HCT116 (cell line): ENCODE results near the gene NYAP1.
"Not testable (repeated sequence)": the region's sequence is repeated elsewhere in the genome, so short reads cannot be mapped to it uniquely, and the experiment has no call there.

Experiments used
- ATF3 ChIP-seq: IDR thresholded peaks from 2 replicates; pipeline ENCODE4 v1.6.1; 2012
- CTCF ChIP-seq, 3 experiments: fragments of 200-600 bp in 1 of 3; sonication (generic) in 1 of 3; IDR thresholded peaks in 2 of 3; conservative IDR thresholded peaks in 1 of 3; 2 replicates each; pipeline ENCODE4 v1.5.1; 2012 to 2017; ENCODE audit warnings: low read depth in 2 of 3, low read length in 2 of 3, antibody characterized with exemption in 1 of 3, borderline replicate concordance in 1 of 3, control low read depth in 1 of 3, mild to moderate bottlenecking in 1 of 3, mixed read lengths in 1 of 3, mixed run types in 1 of 3, moderate library complexity in 1 of 3; ENCODE audit not compliant: insufficient read depth in 1 of 3
- EZH2 ChIP-seq: fragments of 200-600 bp; sonication (generic); IDR thresholded peaks from 2 replicates; pipeline ENCODE4 v1.6.1; 2017; ENCODE audit warnings: antibody characterized with exemption, mixed run types
- EZH2phosphoT487 ChIP-seq: fragments of 200-600 bp; IDR thresholded peaks from 2 replicates; pipeline ENCODE4 v1.6.1; 2018; ENCODE audit warnings: antibody characterized with exemption, borderline replicate concordance
- MAX ChIP-seq: IDR thresholded peaks from 2 replicates; pipeline ENCODE4 v1.6.1; 2012
- POLR2A ChIP-seq: IDR thresholded peaks from 2 replicates; pipeline ENCODE4 v1.7.0; 2011; ENCODE audit warnings: borderline replicate concordance; ENCODE audit not compliant: insufficient read depth, insufficient read length; ENCODE audit errors: extremely low read depth
- POLR2AphosphoS5 ChIP-seq: IDR thresholded peaks from 2 replicates; pipeline ENCODE4 v1.6.1; 2011; ENCODE audit warnings: mild to moderate bottlenecking, low read depth, low read length, moderate library complexity
- RAD21 ChIP-seq: IDR thresholded peaks from 2 replicates; pipeline ENCODE4 v1.6.1; 2012; ENCODE audit warnings: low read depth, mild to moderate bottlenecking
- REST ChIP-seq: IDR thresholded peaks from 2 replicates; pipeline ENCODE4 v1.6.1; 2012; ENCODE audit warnings: low read depth
- TCF7L2 ChIP-seq: IDR thresholded peaks from 2 replicates; pipeline ENCODE4 v1.7.0; 2011; ENCODE audit warnings: borderline replicate concordance, inconsistent platforms; ENCODE audit not compliant: insufficient read depth, insufficient read length; ENCODE audit errors: extremely low read depth
- ZBTB33 ChIP-seq: IDR thresholded peaks from 2 replicates; pipeline ENCODE4 v1.6.1; 2011; ENCODE audit warnings: mild to moderate bottlenecking, low read length, moderate library complexity; ENCODE audit not compliant: insufficient replicate concordance; ENCODE audit errors: extremely low read depth

GRCh38 chr7:100500743-100501142 lies 17.0 kb downstream of the NYAP1 start:
- TF ChIP-seq EZH2phosphoT487; MAX; CTCF (IDR thresholded peaks at IDR 0.05 in 2 of 3, conservative IDR thresholded peaks at IDR 0.05 in 1 of 3; ENCODE audit: borderline replicate concordance in 1 of 3, insufficient read depth in 1 of 3, low read depth in 2 of 3, low read length in 2 of 3); REST; POLR2A; TCF7L2; ZBTB33; EZH2; ATF3; POLR2AphosphoS5; RAD21: not testable (repeated sequence)
